Gastrocnemius medialis (tissue), 4 donors: Measurements from ENCODE around the gene ADAM12. TPM values are rescaled to one million over a fixed set of nuclear protein-coding genes. Genes with fewer than 3 reads are reported as not detected.

Source experiments
- ATAC-seq, 2 donors: fragments of 150-250 bp; one replicate each; pipeline ENCODE4 v1.9.1; 2016
- DNase-seq, 2 donors: peaks; one replicate each; pipeline ENCODE4 v3.0.0-alpha.2; 2019
- H3K27ac ChIP-seq, 4 donors: fragments of 200-600 bp; sonication (generic); 1 replicate in 1 of 4; 2 replicates in 3 of 4; pipeline ENCODE4 v1.5.1; 2016 to 2018; ENCODE audit warnings: mild to moderate bottlenecking in 2 of 4, moderate library complexity in 1 of 4
- H3K27me3 ChIP-seq, 3 donors: fragments of 200-600 bp; sonication (generic) in 2 of 3; 1 replicate in 1 of 3; 2 replicates in 2 of 3; pipeline versions ENCODE4 v1.5.1 to v1.6.0; 2016 to 2019; ENCODE audit warnings: mild to moderate bottlenecking in 1 of 3, moderate library complexity in 1 of 3
- H3K36me3 ChIP-seq, 2 donors: fragments of 200-600 bp; sonication (generic) in 1 of 2; one replicate each; pipeline ENCODE4 v1.5.1; 2017 to 2018
- H3K4me1 ChIP-seq, 2 donors: fragments of 200-600 bp; sonication (generic) in 1 of 2; one replicate each; pipeline ENCODE4 v1.5.1; 2016 to 2017; ENCODE audit warnings: mild to moderate bottlenecking in 2 of 2
- H3K4me3 ChIP-seq, 4 donors: fragments of 200-600 bp; sonication (generic) in 3 of 4; 1 replicate in 1 of 4; 2 replicates in 3 of 4; pipeline ENCODE4 v1.5.1; 2016 to 2019; ENCODE audit warnings: mild to moderate bottlenecking in 2 of 4
- H3K9me3 ChIP-seq, 3 donors: fragments of 200-600 bp; sonication (generic) in 2 of 3; 1 replicate in 1 of 3; 2 replicates in 2 of 3; pipeline ENCODE4 v1.5.1; 2016 to 2019
- CTCF ChIP-seq, 5 experiments: fragments of 450-650 bp in 3 of 5; fragments of 200-600 bp in 2 of 5; sonication (generic) in 2 of 5; IDR thresholded peaks in 4 of 5; conservative IDR thresholded peaks in 1 of 5; 1 replicate in 4 of 5; 2 replicates in 1 of 5; pipeline ENCODE4 v1.5.1; 2016 to 2019; ENCODE audit warnings: antibody characterized with exemption in 5 of 5, mild to moderate bottlenecking in 3 of 5, moderate library complexity in 3 of 5
- POLR2A ChIP-seq, 2 donors: fragments of 450-650 bp; IDR thresholded peaks; one replicate each; pipeline ENCODE4 v1.6.1; 2017; ENCODE audit warnings: antibody characterized with exemption in 2 of 2, mild to moderate bottlenecking in 2 of 2, moderate library complexity in 2 of 2
- in situ Hi-C, 4 donors: fragments of 200-750 bp; cut with MboI; loops; one replicate each; pipeline versions ENCODE4 v1.15.0 to v1.8.0; 2017; ENCODE audit warnings: low sequenced_read_pairs in 4 of 4
- intact Hi-C: fragments of 100-400 bp; cut with DNase I; formaldehyde crosslinking; loops from one replicate; pipeline ENCODE4 v1.15.1; 2023; ENCODE audit warnings: low total_unique reads
- total RNA-seq, 4 donors: library from RNA; depleted of rRNA; stranded (reverse); fragments of >200 nt; gene quantifications; one replicate each; pipeline versions ENCODE4 v1.1.0 to v1.2.3, GENCODE V29; 2016

ADAM12 gene
- total RNA-seq, 4 donors from 2014 or later, result 0.10 TPM; not detected in 3

DNA sequence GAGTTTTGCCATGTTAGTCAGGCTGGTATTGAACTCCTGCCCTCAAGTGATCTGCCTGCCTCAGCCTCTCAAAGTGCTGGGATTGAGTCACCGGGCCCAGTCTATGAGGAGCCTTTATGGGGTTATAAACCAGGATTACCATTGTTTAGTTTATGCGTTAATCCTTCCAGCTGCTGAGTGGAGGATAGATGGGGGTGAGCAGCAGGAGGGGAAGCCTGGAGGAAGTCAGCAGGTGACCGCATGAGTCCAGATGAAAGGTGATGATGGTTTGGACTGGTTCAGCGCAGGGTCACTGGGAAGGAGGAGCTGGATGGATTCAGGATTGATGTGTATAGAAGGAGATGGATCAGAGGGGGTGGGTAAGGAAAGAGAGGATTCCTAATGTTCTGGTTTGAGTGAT, 197.1 kb downstream of the ADAM12 start:
- Histone ChIP-seq H3K4me1 (no peaks in the 10 kb centered on the region), H3K36me3 (no peaks in the 10 kb centered on the region), H3K27ac (no peak overlapping the region), H3K27me3 (no peaks in the 10 kb centered on the region), H3K9me3 (no peaks in the 10 kb centered on the region), H3K4me3 (no peak overlapping the region)
- in situ Hi-C loops (no loop called here), intact Hi-C loops (no loop called here)
- TF ChIP-seq POLR2A (IDR thresholded peaks at IDR 0.05), result no peak
- no peak for TF ChIP-seq CTCF (IDR thresholded peaks at IDR 0.05 in 4 of 5, conservative IDR thresholded peaks at IDR 0.05 in 1 of 5)
- no peak for ATAC-seq
- no peak for DNase-seq

DNA sequence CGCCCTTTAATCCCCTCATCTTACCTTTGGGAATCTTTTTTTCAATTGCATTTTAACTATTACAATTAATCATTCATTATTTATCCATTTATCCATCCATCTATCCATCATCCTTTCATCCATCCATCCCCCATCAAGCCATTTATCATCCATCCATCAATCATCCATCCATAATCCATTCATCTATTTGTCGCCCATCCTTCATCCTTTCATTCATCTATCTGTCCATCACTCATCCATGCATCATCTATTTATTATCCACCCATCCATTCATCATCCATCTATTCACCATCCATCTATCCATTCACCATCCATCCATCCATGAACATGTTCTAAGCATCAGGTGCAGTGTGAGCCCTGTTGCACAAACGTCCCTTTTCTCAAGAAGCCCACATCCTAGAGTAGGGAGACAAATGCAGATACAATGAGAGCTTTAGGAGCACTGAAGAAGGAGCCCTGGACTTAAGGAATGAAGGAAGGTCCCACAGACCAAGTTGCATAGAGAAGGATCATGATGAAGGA, 199.5 kb downstream of the ADAM12 start:
- in situ Hi-C loops (no loop called here), intact Hi-C loops (no loop called here)
- ATAC-seq (no peak), DNase-seq (no peak)
- Histone ChIP-seq H3K27me3 (no peaks in the 10 kb centered on the region), H3K4me3 (no peak overlapping the region), H3K9me3 (no peaks in the 10 kb centered on the region), H3K27ac (no peak overlapping the region), H3K4me1 (no peaks in the 10 kb centered on the region), H3K36me3 (no peaks in the 10 kb centered on the region)
- no peak for TF ChIP-seq CTCF (IDR thresholded peaks at IDR 0.05 in 4 of 5, conservative IDR thresholded peaks at IDR 0.05 in 1 of 5)

GRCh38 chr10:126187399-126187798, 200.9 kb downstream of the ADAM12 start:
- in situ Hi-C loops, result no loop called here
- no peak overlapping the region for H3K27ac ChIP-seq

GRCh38 chr10:126186766-126187165, 201.5 kb downstream of the ADAM12 start:
- Histone ChIP-seq H3K4me3 (no peak overlapping the region), H3K9me3 (no peaks in the 10 kb centered on the region), H3K27me3 (no peaks in the 10 kb centered on the region), H3K4me1 (no peaks in the 10 kb centered on the region), H3K36me3 (no peaks in the 10 kb centered on the region), H3K27ac (no peak overlapping the region)
- intact Hi-C loops, result no loop called here
- in situ Hi-C loops, result no loop called here
- DNase-seq (no peak), ATAC-seq (no peak)
- TF ChIP-seq POLR2A (IDR thresholded peaks at IDR 0.05) (no peak), CTCF (IDR thresholded peaks at IDR 0.05 in 4 of 5, conservative IDR thresholded peaks at IDR 0.05 in 1 of 5) (no peak)

More at GRCh38 chr10:126187399-126187798, 200.9 kb downstream of the ADAM12 start:
- TF ChIP-seq POLR2A (IDR thresholded peaks at IDR 0.05) (no peak), CTCF (IDR thresholded peaks at IDR 0.05 in 4 of 5, conservative IDR thresholded peaks at IDR 0.05 in 1 of 5) (no peak)
- Histone ChIP-seq H3K9me3 (no peaks in the 10 kb centered on the region), H3K27me3 (no peaks in the 10 kb centered on the region), H3K36me3 (no peaks in the 10 kb centered on the region), H3K4me3 (no peak overlapping the region), H3K4me1 (no peaks in the 10 kb centered on the region)
- ATAC-seq, result no peak
- intact Hi-C loops, result no loop called here
- no peak for DNase-seq
